SK-N-SH treated with all-trans-retinoic acid at 6 μM for 48 hours (cell line): ENCODE results near the gene HCFC1R1.

Experiments used
- ATAC-seq: fragments of 200-7000 bp; cut with Tn5 transposase; 3 replicates; pipeline ENCODE4 v1.9.1; 2020; ENCODE audit warnings: mild to moderate bottlenecking, moderate library complexity
- ARNTL ChIP-seq: fragments of 450-650 bp; formaldehyde crosslinking; IDR thresholded peaks from 2 replicates; pipeline ENCODE4 v1.5.0; 2020; ENCODE audit warnings: low read depth, mild to moderate bottlenecking, moderate library complexity, borderline replicate concordance
- BACH2 ChIP-seq: fragments of 250-450 bp; sonication (Bioruptor Pico); IDR thresholded peaks from 2 replicates; pipeline ENCODE4 v1.9.0; 2021; ENCODE audit warnings: mild to moderate bottlenecking, borderline replicate concordance
- ESRRG ChIP-seq: fragments of 250-450 bp; sonication (Bioruptor Pico); IDR thresholded peaks from 2 replicates; pipeline ENCODE4 v1.6.1; 2021; ENCODE audit warnings: mild to moderate bottlenecking
- GLIS3 ChIP-seq: fragments of 250-450 bp; sonication (Bioruptor Pico); IDR thresholded peaks from 2 replicates; pipeline ENCODE4 v1.5.0; 2020; ENCODE audit warnings: mild to moderate bottlenecking, moderate library complexity
- ISL1 ChIP-seq: fragments of 250-450 bp; sonication (Bioruptor Pico); IDR thresholded peaks from 2 replicates; pipeline ENCODE4 v2.1.2; 2022; ENCODE audit warnings: mild to moderate bottlenecking, moderate library complexity
- OSR1 ChIP-seq: fragments of 250-450 bp; sonication (Bioruptor Pico); IDR thresholded peaks from 2 replicates; pipeline ENCODE4 v1.8.0; 2022; ENCODE audit warnings: moderate library complexity, mild to moderate bottlenecking, inconsistent platforms
- RARB ChIP-seq: fragments of 250-450 bp; sonication (Bioruptor Pico); IDR thresholded peaks from 2 replicates; pipeline ENCODE4 v1.8.0; 2021; ENCODE audit warnings: mild to moderate bottlenecking, moderate library complexity
- TCF4 ChIP-seq: fragments of 250-450 bp; sonication (Bioruptor Pico); IDR thresholded peaks from 2 replicates; pipeline ENCODE4 v1.8.0; 2021; ENCODE audit warnings: mild to moderate bottlenecking, moderate library complexity, borderline replicate concordance
- ZC3H10 ChIP-seq: fragments of 250-450 bp; sonication (Bioruptor Pico); IDR thresholded peaks from 2 replicates; pipeline ENCODE4 v1.5.1; 2021; ENCODE audit warnings: mild to moderate bottlenecking, moderate library complexity
- ZFP3 ChIP-seq: fragments of 250-450 bp; sonication (Bioruptor Pico); IDR thresholded peaks from 2 replicates; pipeline ENCODE4 v1.5.0; 2020; ENCODE audit warnings: mild to moderate bottlenecking, moderate library complexity
- ZFP30 ChIP-seq: fragments of 450-650 bp; formaldehyde crosslinking; IDR thresholded peaks from 2 replicates; pipeline ENCODE4 v1.5.0; 2022; ENCODE audit warnings: mild to moderate bottlenecking, moderate library complexity
- ZNF565 ChIP-seq: fragments of 450-650 bp; formaldehyde crosslinking; conservative IDR thresholded peaks from 2 replicates; pipeline ENCODE4 v1.5.0; 2020; ENCODE audit warnings: low read depth, mild to moderate bottlenecking, moderate library complexity
- ZNF70 ChIP-seq: fragments of 450-650 bp; formaldehyde crosslinking; IDR thresholded peaks from 2 replicates; pipeline ENCODE4 v1.5.0; 2020; ENCODE audit warnings: mild to moderate bottlenecking, moderate library complexity
- TF ChIP-seq, protein P1 (sequence below): fragments of 250-450 bp; sonication (Bioruptor Pico); IDR thresholded peaks from 2 replicates; pipeline ENCODE4 v1.8.0; 2021; ENCODE audit warnings: low read depth, mild to moderate bottlenecking, moderate library complexity, borderline replicate concordance
- TF ChIP-seq, protein P2 (sequence below): fragments of 250-450 bp; sonication (Bioruptor Pico); IDR thresholded peaks from 2 replicates; pipeline ENCODE4 v1.8.0; 2020; ENCODE audit warnings: mild to moderate bottlenecking, moderate library complexity, borderline replicate concordance
- TF ChIP-seq, protein P3 (sequence below): fragments of 250-450 bp; sonication (Bioruptor Pico); IDR thresholded peaks from 2 replicates; pipeline ENCODE4 v1.5.1; 2020; ENCODE audit warnings: low read depth, mild to moderate bottlenecking, moderate library complexity
- TF ChIP-seq, protein P4 (sequence below): fragments of 250-450 bp; sonication (Bioruptor Pico); IDR thresholded peaks from 2 replicates; pipeline ENCODE4 v1.5.0; 2020; ENCODE audit warnings: mild to moderate bottlenecking, moderate library complexity
- TF ChIP-seq, protein P5 (sequence below): fragments of 250-450 bp; sonication (Bioruptor Pico); IDR thresholded peaks from 2 replicates; pipeline ENCODE4 v1.5.1; 2021; ENCODE audit warnings: mild to moderate bottlenecking, moderate library complexity

HCFC1R1 gene

DNA sequence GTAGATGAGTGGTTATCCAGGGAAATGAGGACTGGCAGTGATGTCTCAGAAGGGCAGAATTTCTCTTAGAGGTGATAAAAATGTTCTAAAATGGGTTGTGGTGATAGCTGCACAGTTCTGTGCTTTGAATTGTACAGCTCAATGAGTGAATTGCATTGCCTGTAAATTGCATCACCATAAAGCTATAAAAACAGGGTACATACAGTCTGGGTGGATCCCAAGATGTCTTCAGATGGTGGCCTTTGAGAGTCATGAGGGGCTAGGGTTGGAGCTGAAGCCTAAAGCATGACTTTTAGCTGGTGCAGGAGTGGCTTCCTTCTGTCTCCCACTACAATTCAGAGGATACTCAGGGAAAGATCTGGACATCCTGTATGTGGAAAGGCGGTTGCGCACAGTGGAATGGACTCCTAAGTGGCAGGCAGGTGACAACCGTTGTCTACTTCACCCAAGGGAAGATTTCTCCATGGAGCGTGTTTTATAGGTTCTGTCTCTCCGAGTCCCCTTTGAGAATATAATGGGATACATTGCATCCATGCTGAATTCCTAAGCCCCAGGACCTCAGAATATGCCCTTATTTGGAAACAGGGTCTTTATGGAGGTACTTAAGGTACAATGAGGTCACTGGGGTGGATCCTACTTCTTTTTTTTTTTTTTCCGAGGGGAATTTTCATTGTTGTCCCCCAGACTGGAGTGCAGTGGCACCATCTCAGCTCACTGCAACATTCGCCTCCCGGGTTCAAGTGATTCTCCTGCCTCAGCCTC, 40.1 kb upstream of the HCFC1R1 start (continued):
- TF ChIP-seq GLIS3 (CRISPR knock-in tag) (no peak), ARNTL (CRISPR knock-in tag) (no peak)
- TF ChIP-seq, all 23 proteins: peak for 0

DNA sequence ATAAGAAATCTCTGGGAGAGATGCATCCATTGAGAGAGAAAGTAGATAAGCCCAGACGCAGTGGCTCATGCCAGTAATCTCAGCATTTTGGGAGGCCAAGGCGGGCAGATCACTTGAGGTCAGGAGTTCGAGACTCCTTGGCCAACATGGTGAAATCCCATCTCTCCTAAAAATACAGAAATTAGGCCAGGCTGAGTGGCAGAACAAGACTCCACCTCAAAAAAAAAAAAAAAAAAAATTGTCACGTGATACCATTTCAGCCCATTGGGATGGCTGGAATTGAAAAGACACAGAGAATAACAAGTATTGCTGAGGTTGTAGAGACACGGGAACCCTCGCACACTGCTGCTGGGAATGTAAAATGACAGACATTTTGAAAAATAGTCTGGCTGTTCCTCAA, 38.8 kb upstream of the HCFC1R1 start:
- TF ChIP-seq RARB (CRISPR knock-in tag): no peak
- TF ChIP-seq, protein P1, sequence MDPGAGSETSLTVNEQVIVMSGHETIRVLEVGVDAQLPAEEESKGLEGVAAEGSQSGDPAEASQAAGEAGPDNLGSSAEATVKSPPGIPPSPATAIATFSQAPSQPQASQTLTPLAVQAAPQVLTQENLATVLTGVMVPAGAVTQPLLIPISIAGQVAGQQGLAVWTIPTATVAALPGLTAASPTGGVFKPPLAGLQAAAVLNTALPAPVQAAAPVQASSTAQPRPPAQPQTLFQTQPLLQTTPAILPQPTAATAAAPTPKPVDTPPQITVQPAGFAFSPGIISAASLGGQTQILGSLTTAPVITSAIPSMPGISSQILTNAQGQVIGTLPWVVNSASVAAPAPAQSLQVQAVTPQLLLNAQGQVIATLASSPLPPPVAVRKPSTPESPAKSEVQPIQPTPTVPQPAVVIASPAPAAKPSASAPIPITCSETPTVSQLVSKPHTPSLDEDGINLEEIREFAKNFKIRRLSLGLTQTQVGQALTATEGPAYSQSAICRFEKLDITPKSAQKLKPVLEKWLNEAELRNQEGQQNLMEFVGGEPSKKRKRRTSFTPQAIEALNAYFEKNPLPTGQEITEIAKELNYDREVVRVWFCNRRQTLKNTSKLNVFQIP: no peak
- no peak for TF ChIP-seq GLIS3 (CRISPR knock-in tag)
- TF ChIP-seq ZNF565 (CRISPR knock-in tag): no peak
- TF ChIP-seq, protein P2, sequence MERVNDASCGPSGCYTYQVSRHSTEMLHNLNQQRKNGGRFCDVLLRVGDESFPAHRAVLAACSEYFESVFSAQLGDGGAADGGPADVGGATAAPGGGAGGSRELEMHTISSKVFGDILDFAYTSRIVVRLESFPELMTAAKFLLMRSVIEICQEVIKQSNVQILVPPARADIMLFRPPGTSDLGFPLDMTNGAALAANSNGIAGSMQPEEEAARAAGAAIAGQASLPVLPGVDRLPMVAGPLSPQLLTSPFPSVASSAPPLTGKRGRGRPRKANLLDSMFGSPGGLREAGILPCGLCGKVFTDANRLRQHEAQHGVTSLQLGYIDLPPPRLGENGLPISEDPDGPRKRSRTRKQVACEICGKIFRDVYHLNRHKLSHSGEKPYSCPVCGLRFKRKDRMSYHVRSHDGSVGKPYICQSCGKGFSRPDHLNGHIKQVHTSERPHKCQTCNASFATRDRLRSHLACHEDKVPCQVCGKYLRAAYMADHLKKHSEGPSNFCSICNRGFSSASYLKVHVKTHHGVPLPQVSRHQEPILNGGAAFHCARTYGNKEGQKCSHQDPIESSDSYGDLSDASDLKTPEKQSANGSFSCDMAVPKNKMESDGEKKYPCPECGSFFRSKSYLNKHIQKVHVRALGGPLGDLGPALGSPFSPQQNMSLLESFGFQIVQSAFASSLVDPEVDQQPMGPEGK (CRISPR knock-in tag): no peak
- no peak for TF ChIP-seq ESRRG (CRISPR knock-in tag)
- TF ChIP-seq ISL1 (CRISPR knock-in tag): no peak
- TF ChIP-seq OSR1 (CRISPR knock-in tag): no peak
- no peak for TF ChIP-seq ZC3H10 (CRISPR knock-in tag)
- TF ChIP-seq, protein P3, sequence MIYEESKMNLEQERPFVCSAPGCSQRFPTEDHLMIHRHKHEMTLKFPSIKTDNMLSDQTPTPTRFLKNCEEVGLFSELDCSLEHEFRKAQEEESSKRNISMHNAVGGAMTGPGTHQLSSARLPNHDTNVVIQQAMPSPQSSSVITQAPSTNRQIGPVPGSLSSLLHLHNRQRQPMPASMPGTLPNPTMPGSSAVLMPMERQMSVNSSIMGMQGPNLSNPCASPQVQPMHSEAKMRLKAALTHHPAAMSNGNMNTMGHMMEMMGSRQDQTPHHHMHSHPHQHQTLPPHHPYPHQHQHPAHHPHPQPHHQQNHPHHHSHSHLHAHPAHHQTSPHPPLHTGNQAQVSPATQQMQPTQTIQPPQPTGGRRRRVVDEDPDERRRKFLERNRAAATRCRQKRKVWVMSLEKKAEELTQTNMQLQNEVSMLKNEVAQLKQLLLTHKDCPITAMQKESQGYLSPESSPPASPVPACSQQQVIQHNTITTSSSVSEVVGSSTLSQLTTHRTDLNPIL (CRISPR knock-in tag): no peak
- no peak for TF ChIP-seq ZFP3 (CRISPR knock-in tag)
- no peak for ATAC-seq

DNA sequence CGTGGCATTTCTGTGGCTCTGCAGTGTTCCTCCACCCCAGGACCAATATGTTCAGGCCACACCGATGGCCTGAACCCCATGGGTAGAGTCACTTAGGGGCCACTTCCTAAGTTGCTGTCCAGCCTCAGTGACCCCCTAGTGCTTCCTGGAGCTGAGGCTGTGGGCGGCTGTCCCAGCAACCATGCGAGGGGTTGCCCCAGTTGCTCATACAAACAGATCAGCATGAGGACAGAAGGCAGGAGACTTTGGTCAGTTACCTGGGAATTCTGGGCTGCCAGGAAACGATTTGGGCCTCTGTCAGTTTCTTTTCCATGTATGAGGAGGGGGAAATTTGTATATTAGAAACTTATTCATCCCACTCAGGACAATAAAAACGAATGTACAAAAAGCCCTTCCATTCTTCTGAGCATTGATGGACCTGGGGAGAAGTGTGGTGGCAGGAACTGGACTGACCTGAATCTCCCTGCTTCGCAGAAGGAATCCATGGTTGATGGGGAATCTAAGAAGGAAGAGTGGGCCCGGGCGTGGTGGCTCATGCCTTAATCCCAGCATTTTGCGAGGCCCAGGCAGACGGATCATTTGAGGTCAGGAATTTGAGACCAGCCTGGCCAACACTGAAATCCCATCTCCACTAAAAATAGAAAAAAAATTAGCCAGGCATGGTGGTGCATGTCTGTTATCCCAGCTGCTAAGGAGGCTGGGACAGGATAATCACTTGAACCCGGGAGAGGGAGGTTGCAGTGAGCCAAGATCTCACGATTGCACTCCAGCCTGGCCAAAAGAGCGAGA, 36.8 kb upstream of the HCFC1R1 start:
- ATAC-seq: no peak
- TF ChIP-seq ZFP3 (CRISPR knock-in tag): no peak
- no peak for TF ChIP-seq ZC3H10 (CRISPR knock-in tag)
- no peak for TF ChIP-seq OSR1 (CRISPR knock-in tag)
- no peak for TF ChIP-seq ZFP30 (CRISPR knock-in tag)
- TF ChIP-seq GLIS3 (CRISPR knock-in tag): no peak
- TF ChIP-seq, protein P4, sequence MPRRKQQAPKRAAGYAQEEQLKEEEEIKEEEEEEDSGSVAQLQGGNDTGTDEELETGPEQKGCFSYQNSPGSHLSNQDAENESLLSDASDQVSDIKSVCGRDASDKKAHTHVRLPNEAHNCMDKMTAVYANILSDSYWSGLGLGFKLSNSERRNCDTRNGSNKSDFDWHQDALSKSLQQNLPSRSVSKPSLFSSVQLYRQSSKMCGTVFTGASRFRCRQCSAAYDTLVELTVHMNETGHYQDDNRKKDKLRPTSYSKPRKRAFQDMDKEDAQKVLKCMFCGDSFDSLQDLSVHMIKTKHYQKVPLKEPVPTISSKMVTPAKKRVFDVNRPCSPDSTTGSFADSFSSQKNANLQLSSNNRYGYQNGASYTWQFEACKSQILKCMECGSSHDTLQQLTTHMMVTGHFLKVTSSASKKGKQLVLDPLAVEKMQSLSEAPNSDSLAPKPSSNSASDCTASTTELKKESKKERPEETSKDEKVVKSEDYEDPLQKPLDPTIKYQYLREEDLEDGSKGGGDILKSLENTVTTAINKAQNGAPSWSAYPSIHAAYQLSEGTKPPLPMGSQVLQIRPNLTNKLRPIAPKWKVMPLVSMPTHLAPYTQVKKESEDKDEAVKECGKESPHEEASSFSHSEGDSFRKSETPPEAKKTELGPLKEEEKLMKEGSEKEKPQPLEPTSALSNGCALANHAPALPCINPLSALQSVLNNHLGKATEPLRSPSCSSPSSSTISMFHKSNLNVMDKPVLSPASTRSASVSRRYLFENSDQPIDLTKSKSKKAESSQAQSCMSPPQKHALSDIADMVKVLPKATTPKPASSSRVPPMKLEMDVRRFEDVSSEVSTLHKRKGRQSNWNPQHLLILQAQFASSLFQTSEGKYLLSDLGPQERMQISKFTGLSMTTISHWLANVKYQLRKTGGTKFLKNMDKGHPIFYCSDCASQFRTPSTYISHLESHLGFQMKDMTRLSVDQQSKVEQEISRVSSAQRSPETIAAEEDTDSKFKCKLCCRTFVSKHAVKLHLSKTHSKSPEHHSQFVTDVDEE: no peak
- TF ChIP-seq, protein P5, sequence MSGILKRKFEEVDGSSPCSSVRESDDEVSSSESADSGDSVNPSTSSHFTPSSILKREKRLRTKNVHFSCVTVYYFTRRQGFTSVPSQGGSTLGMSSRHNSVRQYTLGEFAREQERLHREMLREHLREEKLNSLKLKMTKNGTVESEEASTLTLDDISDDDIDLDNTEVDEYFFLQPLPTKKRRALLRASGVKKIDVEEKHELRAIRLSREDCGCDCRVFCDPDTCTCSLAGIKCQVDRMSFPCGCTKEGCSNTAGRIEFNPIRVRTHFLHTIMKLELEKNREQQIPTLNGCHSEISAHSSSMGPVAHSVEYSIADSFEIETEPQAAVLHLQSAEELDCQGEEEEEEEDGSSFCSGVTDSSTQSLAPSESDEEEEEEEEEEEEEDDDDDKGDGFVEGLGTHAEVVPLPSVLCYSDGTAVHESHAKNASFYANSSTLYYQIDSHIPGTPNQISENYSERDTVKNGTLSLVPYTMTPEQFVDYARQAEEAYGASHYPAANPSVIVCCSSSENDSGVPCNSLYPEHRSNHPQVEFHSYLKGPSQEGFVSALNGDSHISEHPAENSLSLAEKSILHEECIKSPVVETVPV (CRISPR knock-in tag): no peak
- TF ChIP-seq ZNF70: no peak
- TF ChIP-seq TCF4: no peak
- TF ChIP-seq ISL1 (CRISPR knock-in tag): no peak
- no peak for TF ChIP-seq ESRRG (CRISPR knock-in tag)
- no peak for TF ChIP-seq BACH2
